Stimulated activated CD8-positive, alpha-beta memory T cell treated with anti-CD3 and anti-CD28 coated beads, Interleukin-4, amount 100 ng/mL, for 1 hour (primary cell): ENCODE results near the gene FCSK.
"Not testable (repeated sequence)": the region's sequence is repeated elsewhere in the genome, so short reads cannot be mapped to it uniquely, and the experiment has no call there.

Source experiments
- DNase-seq, 2 donors: peaks; one replicate each; pipeline ENCODE4 v3.0.0-alpha.2; 2020; ENCODE audit warnings: low read depth in 2 of 2, low spot score in 1 of 2

The FCSK gene

GRCh38 chr16:70522216-70523075 is 68.1 kb downstream of the FCSK start:
- DNase-seq: no peak

DNA sequence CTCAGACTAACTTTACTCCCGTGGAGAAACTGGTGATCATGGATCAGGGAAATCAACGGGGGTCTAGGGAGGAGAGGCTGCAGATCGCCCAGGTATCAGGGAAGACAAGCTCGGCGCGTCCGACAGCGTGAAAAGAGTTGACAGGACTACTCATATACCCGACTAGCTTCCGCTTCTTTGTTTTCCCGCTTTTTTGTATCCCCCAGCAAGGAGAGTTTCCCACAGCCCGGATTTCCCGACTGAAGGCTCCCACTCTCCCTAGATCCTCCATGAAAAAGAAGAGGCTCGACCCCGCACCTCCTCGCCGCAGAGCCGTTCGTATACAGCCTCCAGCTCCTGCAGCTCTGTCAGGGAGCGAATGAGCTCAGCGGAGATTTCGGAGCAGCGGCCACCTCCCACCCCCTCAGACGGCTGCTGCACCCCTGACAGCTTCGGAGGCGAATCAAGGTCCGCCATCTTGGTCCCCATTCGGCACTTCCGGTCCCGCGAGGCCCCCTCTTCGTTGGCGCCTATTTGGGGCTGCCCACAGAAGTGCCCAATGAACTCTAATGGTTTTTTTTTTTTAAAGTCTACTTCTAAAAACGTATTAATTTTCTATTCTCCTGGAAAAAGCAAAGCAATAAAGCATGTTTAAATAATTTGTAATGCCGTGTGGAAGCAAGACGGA is 68.8 kb downstream of the FCSK start, which contains the start of gene COG4:
Gene COG4 (minus strand): TSS at position 479 of the 667 bp plus-strand sequence. CDS start 11 bp downstream, at position 468.
- peak; percentile 73 to 80 for DNase-seq

DNA sequence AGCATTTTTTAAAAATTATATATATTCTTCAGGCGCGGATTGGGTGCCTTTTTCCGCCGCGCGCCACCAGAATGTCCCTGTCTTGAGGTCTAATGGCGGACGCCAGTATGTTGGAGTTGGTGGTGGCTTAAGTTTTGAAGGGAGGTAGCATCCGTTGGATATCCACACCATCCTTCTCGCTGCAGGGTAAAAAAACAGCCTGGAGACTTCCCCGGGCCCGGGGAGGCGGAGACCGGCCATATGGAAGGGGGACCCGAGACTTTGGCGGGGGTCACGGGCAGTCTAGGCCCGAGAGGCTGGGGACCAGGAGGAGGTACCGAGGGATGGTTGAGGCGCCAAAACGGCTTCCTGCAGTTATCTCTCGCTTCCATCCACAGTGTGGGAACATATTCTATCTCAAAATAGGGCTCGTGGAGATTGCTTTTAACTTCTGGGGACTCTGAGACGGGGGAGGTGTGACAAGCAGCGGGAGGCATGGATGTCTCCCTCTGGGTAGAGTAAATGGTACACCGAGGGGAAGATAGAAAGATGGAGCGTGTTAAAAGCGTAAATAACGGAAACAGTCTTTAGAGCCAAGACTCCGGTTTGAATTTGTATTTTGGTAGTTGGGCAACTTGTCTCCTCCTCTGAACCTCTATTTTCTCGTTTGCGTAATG is 69.5 kb downstream of the FCSK start, which contains the start of gene SF3B3:
Gene SF3B3 (plus strand): TSS at position 74 of the 656 bp plus-strand sequence. CDS start 2,841 bp downstream, outside the sequence.
- peak; percentile 47 to 55 for DNase-seq

- DNase-seq: not testable (repeated sequence)
Observed at GRCh38 chr16:70524399-70524825, 70.0 kb downstream of the FCSK start.

- DNase-seq: no peak
Observed at GRCh38 chr16:70526403-70526802, 72.0 kb downstream of the FCSK start.

GRCh38 chr16:70527315-70527996 is 73.1 kb downstream of the FCSK start:
- no peak for DNase-seq

GRCh38 chr16:70529051-70529777 is 74.8 kb downstream of the FCSK start:
- no peak for DNase-seq
